ENCODE measurements around the gene ANKRD37. TPM values are rescaled to one million over a fixed set of nuclear protein-coding genes. Genes with fewer than 3 reads are reported as not detected.
A peak's percentile ranks its signal among the peaks of the same experiment; 100 is the strongest.

ANKRD37 gene
- total RNA-seq, 3 donors from 2014 or later (not counting 1 experiment from before 2014, with no cell fraction given), result 12.9 to 18.6 (median 13.1) TPM

DNA sequence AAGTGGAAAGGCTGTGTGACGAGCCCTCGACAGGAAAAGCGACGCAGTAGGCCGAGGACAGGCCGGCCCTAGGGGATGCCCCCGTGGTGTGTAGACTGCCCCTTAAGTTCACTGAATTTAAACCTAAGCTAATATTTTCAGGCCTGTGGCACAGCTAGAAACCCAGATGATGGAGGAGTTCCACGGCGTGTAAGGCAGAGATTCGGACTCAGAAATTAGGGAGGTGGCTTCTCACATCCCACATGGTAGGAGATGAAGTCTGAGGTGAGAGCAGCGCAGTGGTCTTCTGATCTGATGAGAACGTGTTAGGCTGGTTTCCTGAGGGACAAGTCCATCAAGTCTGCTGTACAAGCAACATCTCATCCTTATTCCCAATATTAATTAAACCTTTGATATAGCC is 8.7 kb upstream of the ANKRD37 start:
- no peak overlapping the region for H3K27ac ChIP-seq (ENCODE audit: low read length)
- 94% methylated on average over 12 of the region's 12 CpGs for WGBS (ENCODE audit: insufficient coverage)
- H3K4me1 ChIP-seq (ENCODE audit: control insufficient read depth, insufficient read depth, low read length), result peaks cover 3% of the 10 kb centered on the region
- peaks cover 2% of the 10 kb centered on the region for H3K27me3 ChIP-seq (ENCODE audit: control insufficient read depth, insufficient read depth, low read length)
- TF ChIP-seq, protein P1, sequence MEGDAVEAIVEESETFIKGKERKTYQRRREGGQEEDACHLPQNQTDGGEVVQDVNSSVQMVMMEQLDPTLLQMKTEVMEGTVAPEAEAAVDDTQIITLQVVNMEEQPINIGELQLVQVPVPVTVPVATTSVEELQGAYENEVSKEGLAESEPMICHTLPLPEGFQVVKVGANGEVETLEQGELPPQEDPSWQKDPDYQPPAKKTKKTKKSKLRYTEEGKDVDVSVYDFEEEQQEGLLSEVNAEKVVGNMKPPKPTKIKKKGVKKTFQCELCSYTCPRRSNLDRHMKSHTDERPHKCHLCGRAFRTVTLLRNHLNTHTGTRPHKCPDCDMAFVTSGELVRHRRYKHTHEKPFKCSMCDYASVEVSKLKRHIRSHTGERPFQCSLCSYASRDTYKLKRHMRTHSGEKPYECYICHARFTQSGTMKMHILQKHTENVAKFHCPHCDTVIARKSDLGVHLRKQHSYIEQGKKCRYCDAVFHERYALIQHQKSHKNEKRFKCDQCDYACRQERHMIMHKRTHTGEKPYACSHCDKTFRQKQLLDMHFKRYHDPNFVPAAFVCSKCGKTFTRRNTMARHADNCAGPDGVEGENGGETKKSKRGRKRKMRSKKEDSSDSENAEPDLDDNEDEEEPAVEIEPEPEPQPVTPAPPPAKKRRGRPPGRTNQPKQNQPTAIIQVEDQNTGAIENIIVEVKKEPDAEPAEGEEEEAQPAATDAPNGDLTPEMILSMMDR (IDR thresholded peaks at IDR 0.05), result no peak
- no peak overlapping the region for H3K4me3 Mint-ChIP-seq
- H3K27me3 Mint-ChIP-seq (ENCODE audit: low read depth in 2 of 2), result peaks cover 18 to 26% of the 10 kb centered on the region in 2 donors
- intact Hi-C loops (cut with micrococcal nuclease), result no loop called here
- no peak for DNase-seq
- H3K9me3 Mint-ChIP-seq, result no peaks in the 10 kb centered on the region
- ATAC-seq, result peak in 1 of 3 donors; percentile 40
- H3K4me3 ChIP-seq (ENCODE audit: low read length), result no peak overlapping the region
- H3K4me1 Mint-ChIP-seq, result peaks cover 10 to 11% of the 10 kb centered on the region in 2 donors
- no peak overlapping the region for H3K27ac Mint-ChIP-seq
- H3K9me3 ChIP-seq (ENCODE audit: control insufficient read depth, insufficient read depth, low read length), result no peaks in the 10 kb centered on the region
- H3K36me3 ChIP-seq (ENCODE audit: control insufficient read depth, insufficient read depth, low read length), result no peaks in the 10 kb centered on the region
- no peaks in the 10 kb centered on the region for H3K36me3 Mint-ChIP-seq

DNA sequence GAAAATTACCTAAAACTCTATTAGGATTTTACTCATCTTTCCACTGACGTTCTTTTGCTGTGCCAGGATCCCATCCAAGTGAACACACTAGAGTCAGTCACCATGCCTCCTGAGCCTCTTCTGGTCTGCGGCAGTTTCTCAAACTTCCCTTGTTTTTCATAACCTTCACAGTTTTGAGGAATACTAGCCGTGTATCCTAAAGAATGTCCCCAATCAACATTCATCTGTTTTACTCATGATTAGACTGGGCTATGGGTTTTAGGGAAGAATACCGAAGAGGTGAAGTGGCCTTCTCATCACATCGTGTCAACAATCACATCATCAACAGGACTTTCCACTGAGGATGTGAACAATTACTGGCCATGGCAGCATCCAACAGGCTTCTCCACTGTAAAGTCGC is 5.7 kb upstream of the ANKRD37 start:
- H3K27ac ChIP-seq (ENCODE audit: low read length), result no peak overlapping the region
- Mint-ChIP-seq H3K27me3 (ENCODE audit: low read depth in 2 of 2) (peaks cover 2 to 4% of the 10 kb centered on the region in 2 donors), H3K4me3 (no peak overlapping the region)

DNA sequence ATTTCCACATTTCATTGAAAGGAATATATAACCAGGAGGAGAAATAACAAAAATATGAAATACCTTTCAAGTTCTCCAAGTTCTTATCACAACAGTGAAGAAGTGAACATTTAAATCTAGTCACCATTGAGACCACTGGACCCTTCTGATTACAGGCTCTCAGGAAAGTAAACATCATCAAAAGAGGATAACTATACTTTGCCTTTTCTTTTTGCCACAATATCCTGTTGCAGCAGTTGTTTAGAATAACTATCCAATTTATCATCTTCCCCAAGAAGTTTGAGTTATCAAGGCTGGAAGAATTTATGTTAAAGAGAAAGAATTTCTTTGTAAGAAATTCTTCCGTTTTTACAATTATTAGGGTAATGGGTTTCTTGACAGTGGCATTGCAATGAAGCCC is 4.5 kb upstream of the ANKRD37 start:
- H3K9me3 Mint-ChIP-seq, result no peaks in the 10 kb centered on the region
- peaks cover 6% of the 10 kb centered on the region for H3K4me1 ChIP-seq (ENCODE audit: control insufficient read depth, insufficient read depth, low read length)
- no peaks in the 10 kb centered on the region for H3K36me3 Mint-ChIP-seq
- H3K27me3 Mint-ChIP-seq (ENCODE audit: low read depth in 2 of 2), result peaks cover 0 to 3% of the 10 kb centered on the region in 2 donors
- no peak overlapping the region for H3K27ac ChIP-seq (ENCODE audit: low read length)
- ATAC-seq, result no peak
- no peaks in the 10 kb centered on the region for H3K36me3 ChIP-seq (ENCODE audit: control insufficient read depth, insufficient read depth, low read length)
- TF ChIP-seq, protein P1 (IDR thresholded peaks at IDR 0.05), result no peak
- no peaks in the 10 kb centered on the region for H3K27me3 ChIP-seq (ENCODE audit: control insufficient read depth, insufficient read depth, low read length)
- no peak overlapping the region for H3K27ac Mint-ChIP-seq
- no CpG with 5 or more reads among the region's 1 CpG for WGBS (ENCODE audit: insufficient coverage)
- H3K4me1 Mint-ChIP-seq, result peaks cover 24 to 25% of the 10 kb centered on the region in 2 donors
- no peaks in the 10 kb centered on the region for H3K9me3 ChIP-seq (ENCODE audit: control insufficient read depth, insufficient read depth, low read length)
- intact Hi-C loops (cut with micrococcal nuclease), result no loop called here
- no peak overlapping the region for H3K4me3 Mint-ChIP-seq
- H3K4me3 ChIP-seq (ENCODE audit: low read length), result no peak overlapping the region
- DNase-seq, result no peak

More for the DNA sequence above, 5.7 kb upstream of the ANKRD37 start:
- peaks cover 14 to 16% of the 10 kb centered on the region in 2 donors for H3K4me1 Mint-ChIP-seq
- no peaks in the 10 kb centered on the region for H3K27me3 ChIP-seq (ENCODE audit: control insufficient read depth, insufficient read depth, low read length)
- no peak overlapping the region for H3K27ac Mint-ChIP-seq
- no peaks in the 10 kb centered on the region for H3K36me3 ChIP-seq (ENCODE audit: control insufficient read depth, insufficient read depth, low read length)
- intact Hi-C loops (cut with micrococcal nuclease), result no loop called here
- H3K36me3 Mint-ChIP-seq, result no peaks in the 10 kb centered on the region
- WGBS (ENCODE audit: insufficient coverage), result 92% methylated on average over 5 of the region's 6 CpGs
- ATAC-seq, result no peak
- H3K9me3 ChIP-seq (ENCODE audit: control insufficient read depth, insufficient read depth, low read length), result no peaks in the 10 kb centered on the region
- H3K4me3 ChIP-seq (ENCODE audit: low read length), result no peak overlapping the region
- no peak for DNase-seq
- TF ChIP-seq, protein P1 (IDR thresholded peaks at IDR 0.05), result no peak
- no peaks in the 10 kb centered on the region for H3K9me3 Mint-ChIP-seq
- no peaks in the 10 kb centered on the region for H3K4me1 ChIP-seq (ENCODE audit: control insufficient read depth, insufficient read depth, low read length)

Measured in natural killer cell (primary cell).